ENCODE data around the gene GRIN2C. TPM values are rescaled to one million over a fixed set of nuclear protein-coding genes. Genes with fewer than 3 reads are reported as not detected.

GRIN2C gene
- total RNA-seq, 6 experiments from 2014 or later: 0.05 to 0.07 TPM; not detected in 4

GRCh38 chr17:74832421-74832820, 27.3 kb downstream of the GRIN2C start:
- Mint-ChIP-seq H3K27ac (no peak overlapping the region), H3K4me3 (no peak overlapping the region), H3K27me3 (ENCODE audit: insufficient read depth) (peaks cover 3% of the 10 kb centered on the region), H3K9me3 (no peaks in the 10 kb centered on the region), H3K4me1 (ENCODE audit: low read depth) (peaks cover 17% of the 10 kb centered on the region), H3K36me3 (ENCODE audit: low read depth) (peaks cover 12% of the 10 kb centered on the region; the same call in 1 of the 2 replicates)
- no peak for TF ChIP-seq CTCF (IDR thresholded peaks at IDR 0.05)
- no peak for DNase-seq

GRCh38 chr17:74831444-74832146, 28.1 kb downstream of the GRIN2C start:
- Mint-ChIP-seq H3K36me3 (ENCODE audit: low read depth) (peaks cover 9% of the 10 kb centered on the region; the same call in 1 of the 2 replicates), H3K4me3 (no peak overlapping the region), H3K4me1 (ENCODE audit: low read depth) (peaks cover 17% of the 10 kb centered on the region), H3K9me3 (no peaks in the 10 kb centered on the region), H3K27ac (no peak overlapping the region), H3K27me3 (ENCODE audit: insufficient read depth) (peaks cover 3% of the 10 kb centered on the region)
- DNase-seq: no peak
- no peak for TF ChIP-seq CTCF (IDR thresholded peaks at IDR 0.05)

- DNase-seq: no peak
- H3K4me1 Mint-ChIP-seq (ENCODE audit: low read depth): peaks cover 17% of the 10 kb centered on the region
- no peak for TF ChIP-seq CTCF (IDR thresholded peaks at IDR 0.05)
- H3K36me3 Mint-ChIP-seq (ENCODE audit: low read depth): peaks cover 1% of the 10 kb centered on the region; the same call in 1 of the 2 replicates
- H3K9me3 Mint-ChIP-seq: no peaks in the 10 kb centered on the region
- no peak overlapping the region for H3K4me3 Mint-ChIP-seq
- H3K27ac Mint-ChIP-seq: no peak overlapping the region
- peaks cover 3% of the 10 kb centered on the region for H3K27me3 Mint-ChIP-seq (ENCODE audit: insufficient read depth)
Measured at GRCh38 chr17:74830861-74831260, 28.8 kb downstream of the GRIN2C start.

GRCh38 chr17:74827800-74828199, 31.9 kb downstream of the GRIN2C start:
- TF ChIP-seq CTCF (IDR thresholded peaks at IDR 0.05): no peak
- Mint-ChIP-seq H3K4me1 (ENCODE audit: low read depth) (peaks cover 4% of the 10 kb centered on the region), H3K27me3 (ENCODE audit: insufficient read depth) (peaks cover 3% of the 10 kb centered on the region), H3K27ac (no peak overlapping the region), H3K9me3 (no peaks in the 10 kb centered on the region), H3K4me3 (no peak overlapping the region), H3K36me3 (ENCODE audit: low read depth) (no peaks in the 10 kb centered on the region)
- no peak for DNase-seq

- TF ChIP-seq CTCF (IDR thresholded peaks at IDR 0.05): no peak
- no peaks in the 10 kb centered on the region for H3K4me1 Mint-ChIP-seq (ENCODE audit: low read depth)
- no peaks in the 10 kb centered on the region for H3K9me3 Mint-ChIP-seq
- no peaks in the 10 kb centered on the region for H3K36me3 Mint-ChIP-seq (ENCODE audit: low read depth)
- H3K4me3 Mint-ChIP-seq: no peak overlapping the region
- no peak for DNase-seq
- H3K27ac Mint-ChIP-seq: no peak overlapping the region
- peaks cover 1% of the 10 kb centered on the region; the same call in 1 of the 2 replicates for H3K27me3 Mint-ChIP-seq (ENCODE audit: insufficient read depth)
Measured at GRCh38 chr17:74825952-74826719, 33.5 kb downstream of the GRIN2C start.

Measured in HFFc6 (cell line).